Stimulated activated CD8-positive, alpha-beta memory T cell treated with anti-CD3 and anti-CD28 coated beads, Interleukin-7, amount 100 ng/mL, for 48 hours (primary cell): Measurements from ENCODE around the gene MCAT.

ENCODE experiments used
- DNase-seq, 2 donors: peaks; one replicate each; pipeline ENCODE4 v3.0.0-alpha.2; 2020; ENCODE audit warnings: low read depth in 1 of 2; ENCODE audit errors: extremely low read depth in 1 of 2

MCAT gene

DNA sequence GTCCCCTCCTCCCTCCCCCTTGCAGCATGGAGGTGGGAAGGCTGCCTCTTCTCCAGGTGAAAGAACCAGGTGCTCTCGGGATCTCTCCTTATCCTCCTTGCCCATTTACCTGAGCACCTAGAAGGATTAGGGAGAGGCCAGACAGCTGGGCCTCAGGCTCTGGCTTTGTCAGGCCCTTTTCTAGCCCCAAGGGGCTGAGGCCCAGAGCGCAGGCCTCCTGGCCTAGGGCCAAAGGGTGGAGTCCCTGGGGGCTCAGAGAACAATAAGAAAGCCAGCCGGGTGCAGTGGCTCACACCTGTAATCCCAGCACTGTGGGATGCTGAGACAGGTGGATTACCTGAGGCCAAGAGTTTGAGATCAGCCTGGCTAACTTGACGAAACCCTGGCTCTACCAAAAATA is 48.6 kb downstream of the MCAT start:
- DNase-seq = no peak

DNA sequence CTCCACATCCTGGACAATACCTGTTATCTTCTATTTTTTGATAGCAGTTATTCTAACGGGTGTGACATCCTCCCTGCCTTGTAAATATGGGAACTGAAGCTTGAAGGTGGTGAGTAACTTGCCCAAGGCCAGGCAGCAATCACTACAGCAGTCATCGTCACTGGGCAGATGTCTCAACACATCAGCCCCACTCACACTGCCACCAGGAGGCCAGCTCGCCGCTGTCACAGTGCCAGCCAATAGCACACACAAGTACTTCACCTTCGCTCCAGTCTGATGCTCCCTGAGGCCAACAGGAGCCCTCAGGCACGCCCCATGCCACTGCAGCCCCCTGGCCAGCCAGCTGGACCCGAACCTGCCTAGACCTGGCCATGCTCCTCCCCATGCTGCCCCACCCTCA is 49.1 kb downstream of the MCAT start:
- DNase-seq = no peak

DNA sequence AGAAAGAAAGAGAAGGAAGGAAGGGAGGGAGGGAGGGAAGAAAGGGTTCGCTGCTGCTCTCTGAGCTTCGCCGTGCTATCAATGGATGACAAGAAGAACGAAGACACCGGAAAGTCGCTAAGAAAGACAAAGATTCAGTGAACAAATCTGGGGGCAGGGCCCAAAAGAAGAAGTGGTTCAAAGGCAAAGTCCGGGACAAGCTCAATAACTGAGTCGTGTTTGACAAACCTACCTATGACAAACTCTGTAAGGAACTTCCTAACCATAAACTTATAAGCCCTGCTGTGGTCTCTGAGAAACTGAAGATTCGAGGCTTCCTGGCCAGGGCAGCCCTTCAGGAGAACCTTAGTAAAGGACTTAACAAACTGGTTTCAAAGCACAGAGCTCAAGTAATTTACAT is 51.1 kb downstream of the MCAT start:
- no peak for DNase-seq

DNA sequence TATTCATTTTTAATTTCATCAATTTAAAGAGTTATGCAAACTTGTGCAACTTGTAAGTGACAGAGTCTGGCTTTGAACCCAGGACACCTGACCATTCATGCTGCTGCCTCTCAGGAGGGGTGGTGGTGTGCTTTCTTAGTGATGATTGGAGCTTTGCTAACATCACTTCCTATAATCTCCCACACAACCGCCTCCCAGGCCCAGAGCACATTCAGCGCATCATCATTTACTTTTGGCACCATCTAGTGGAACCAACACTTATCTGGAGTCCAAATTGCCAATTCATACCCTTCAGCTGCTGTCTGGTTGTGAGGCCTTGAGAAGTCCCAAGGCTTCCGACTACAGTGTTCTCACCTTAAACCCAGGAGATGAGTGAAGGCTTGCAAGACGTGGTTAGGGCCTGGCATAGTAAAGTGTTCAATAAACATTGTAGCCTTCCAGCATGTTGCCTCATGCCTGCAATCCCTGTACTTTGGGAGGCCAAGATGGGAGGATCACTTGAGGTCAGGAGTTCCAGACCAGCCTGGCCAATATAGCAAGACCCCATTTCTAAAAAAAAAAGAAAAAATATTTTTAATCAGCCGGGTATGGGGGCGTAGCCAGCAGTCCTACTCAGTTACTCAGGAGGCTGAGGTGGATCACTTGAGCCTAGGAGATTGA is 52.9 kb downstream of the MCAT start:
- DNase-seq = peak in 1 of 2 donors; percentile 36

DNA sequence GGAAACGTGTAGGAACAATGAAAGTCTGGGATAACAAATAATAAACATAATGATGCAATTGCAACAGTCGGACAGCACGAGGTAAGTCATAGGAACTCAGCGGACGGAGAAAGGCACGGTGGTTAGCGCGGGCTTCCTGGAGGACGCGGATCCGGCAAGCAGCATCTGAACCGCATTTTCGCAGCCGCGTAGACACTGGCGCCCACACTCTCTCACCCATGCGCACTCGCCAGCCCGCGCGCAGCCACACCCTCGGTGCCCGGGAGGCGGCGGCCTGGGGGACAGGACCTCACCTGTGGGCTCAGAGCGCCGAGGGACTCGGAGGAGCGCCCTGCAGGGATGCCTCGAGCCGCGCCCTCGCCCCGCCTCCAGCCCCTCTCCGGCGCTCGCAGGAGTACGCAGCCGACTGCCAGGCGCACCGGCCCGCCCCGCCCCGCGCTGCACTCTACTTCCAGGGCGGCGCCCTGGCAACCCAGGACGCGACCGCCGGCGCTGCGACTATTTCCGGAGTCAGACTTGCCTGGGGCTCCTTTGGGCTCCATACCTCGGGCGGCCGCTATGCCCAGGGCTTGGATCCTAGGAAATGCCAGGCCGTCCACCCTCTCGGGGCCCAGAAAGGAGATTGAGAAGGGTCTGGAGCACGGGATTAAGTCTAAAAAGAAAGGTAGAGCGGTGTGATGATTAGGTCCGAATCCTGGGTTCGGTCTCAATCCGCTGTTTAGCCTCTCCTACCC is 54.0 kb downstream of the MCAT start, which contains the start of gene TTLL1:
Gene TTLL1, minus strand, starts transcription at position 408 of the 734 bp plus-strand sequence. CDS start 13,805 bp downstream, outside the sequence.
- DNase-seq = peak; percentile 82 to 88

DNA sequence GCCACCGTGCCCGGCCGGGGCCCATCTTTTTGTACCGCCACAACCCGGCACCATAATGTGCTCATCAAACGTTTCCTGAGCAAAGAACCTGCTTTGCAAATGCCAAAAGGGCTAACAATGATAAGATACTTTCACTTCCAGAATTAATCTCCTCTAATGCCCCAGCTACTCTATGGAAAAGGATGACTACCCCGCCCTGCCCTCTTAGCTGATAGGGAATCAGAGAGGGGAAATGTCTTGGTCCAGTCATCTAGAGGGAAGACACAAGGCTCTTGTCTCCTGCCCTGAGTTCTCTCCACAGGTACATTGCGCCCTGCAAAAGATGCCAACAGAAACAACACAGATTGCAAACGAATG is 54.6 kb downstream of the MCAT start:
- DNase-seq = no peak

DNA sequence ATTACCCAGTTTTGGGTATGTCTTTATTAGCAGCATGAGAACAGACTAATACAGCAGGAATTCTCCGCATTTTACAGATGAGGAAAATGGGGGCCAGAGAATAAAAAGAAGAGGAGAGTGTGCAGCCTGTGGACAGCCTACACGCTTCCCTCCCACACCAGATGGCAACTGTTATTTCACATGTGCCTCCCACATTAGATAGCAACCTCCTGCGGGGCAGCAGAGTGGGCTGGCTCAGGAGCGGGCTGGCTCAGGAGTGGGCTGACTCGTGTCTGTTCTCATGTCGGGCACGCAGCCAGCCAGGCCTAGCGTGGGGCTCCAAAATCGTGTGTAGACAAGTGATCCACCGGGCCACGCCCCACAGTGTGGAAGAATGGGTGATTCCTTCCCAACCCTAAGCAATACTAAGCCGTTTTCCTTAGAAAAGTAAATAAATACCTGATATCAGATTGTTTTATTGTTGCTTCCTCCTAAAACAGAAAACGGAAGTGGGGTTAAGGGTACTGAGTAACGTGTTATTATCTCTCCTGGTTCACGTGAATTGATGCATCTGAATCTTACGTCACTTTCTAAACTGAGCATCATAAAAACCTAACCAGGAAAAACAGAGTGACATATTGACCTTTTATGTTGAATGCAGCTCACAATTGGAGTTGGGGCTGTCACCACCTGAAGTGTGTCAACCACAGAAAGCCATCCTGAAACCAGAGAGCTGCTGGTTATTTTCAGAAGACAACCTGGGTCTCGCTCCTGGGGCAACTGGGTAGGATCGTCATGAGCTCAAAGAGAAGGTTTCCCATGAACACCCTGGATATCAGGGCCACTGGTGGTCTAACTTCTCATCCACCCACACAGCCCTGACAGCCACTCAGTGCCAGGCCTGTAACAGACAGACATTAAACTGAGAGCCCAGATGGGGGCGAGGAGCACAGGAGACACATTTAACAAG is 57.3 kb downstream of the MCAT start:
- DNase-seq = no peak
